A549 (cell line): ENCODE data around the gene OR6C75.
"Not testable (repeated sequence)": the region's sequence is repeated elsewhere in the genome, so short reads cannot be mapped to it uniquely, and the experiment has no call there.

ENCODE experiments used
- CEBPB ChIP-seq, 2 experiments: fragments of >200 bp in 1 of 2; sonication (Bioruptor Twin) in 1 of 2; formaldehyde crosslinking in 1 of 2; IDR thresholded peaks; 2 replicates each; pipeline ENCODE4 v1.6.1; 2012 to 2016
- CTCF ChIP-seq: fragments of >200 bp; sonication (Bioruptor Twin); formaldehyde crosslinking; IDR thresholded peaks from 3 replicates; pipeline ENCODE4 v1.5.1; 2016
- EP300 ChIP-seq, 2 experiments: fragments of >200 bp; sonication (Bioruptor Twin); formaldehyde crosslinking; IDR thresholded peaks; 2 replicates in 1 of 2; 3 replicates in 1 of 2; pipeline ENCODE4 v1.6.1; 2016 to 2017
- FOSL2 ChIP-seq, 2 experiments: fragments of 450-650 bp in 1 of 2; fragments of >200 bp in 1 of 2; sonication (Bioruptor Twin) in 1 of 2; formaldehyde crosslinking; IDR thresholded peaks; 2 replicates each; pipeline versions ENCODE4 v1.5.0 to v1.6.1; 2016 to 2020; ENCODE audit warnings: mild to moderate bottlenecking in 1 of 2, moderate library complexity in 1 of 2
- NFE2L2 ChIP-seq: fragments of 150-350 bp; conservative IDR thresholded peaks from 2 replicates; pipeline ENCODE4 v1.6.1; 2014; ENCODE audit warnings: low read length
- POLR2A ChIP-seq: IDR thresholded peaks from 2 replicates; pipeline ENCODE4 v1.6.1; 2012; ENCODE audit warnings: mild to moderate bottlenecking, low read length
- RFX5 ChIP-seq: fragments of 450-650 bp; IDR thresholded peaks from 2 replicates; pipeline ENCODE4 v1.7.1; 2014; ENCODE audit warnings: antibody characterized with exemption, mild to moderate bottlenecking, moderate library complexity
- TF ChIP-seq, protein P1 (sequence below): IDR thresholded peaks from 2 replicates; pipeline ENCODE4 v1.6.1; 2012
- TF ChIP-seq, protein P2 (sequence below): fragments of 450-650 bp; IDR thresholded peaks from 2 replicates; pipeline ENCODE4 v1.6.1; 2014; ENCODE audit warnings: antibody characterized with exemption
- TF ChIP-seq, protein P3 (sequence below): fragments of 200-600 bp; sonication (generic); IDR thresholded peaks from 2 replicates; pipeline ENCODE4 v1.6.1; 2016; ENCODE audit warnings: antibody characterized with exemption, mild to moderate bottlenecking, moderate library complexity
- TF ChIP-seq, protein P4 (sequence below): fragments of >200 bp; sonication (Bioruptor Twin); formaldehyde crosslinking; IDR thresholded peaks from 2 replicates; pipeline ENCODE4 v1.6.1; 2016

- not testable (repeated sequence) for TF ChIP-seq POLR2A; CTCF; NFE2L2; EP300 (IDR thresholded peaks at IDR 0.05); CEBPB (IDR thresholded peaks at IDR 0.05); FOSL2 (IDR thresholded peaks at IDR 0.05); FOSL2 (CRISPR knock-in tag; IDR thresholded peaks at IDR 0.05); RFX5
- TF ChIP-seq, protein P1, sequence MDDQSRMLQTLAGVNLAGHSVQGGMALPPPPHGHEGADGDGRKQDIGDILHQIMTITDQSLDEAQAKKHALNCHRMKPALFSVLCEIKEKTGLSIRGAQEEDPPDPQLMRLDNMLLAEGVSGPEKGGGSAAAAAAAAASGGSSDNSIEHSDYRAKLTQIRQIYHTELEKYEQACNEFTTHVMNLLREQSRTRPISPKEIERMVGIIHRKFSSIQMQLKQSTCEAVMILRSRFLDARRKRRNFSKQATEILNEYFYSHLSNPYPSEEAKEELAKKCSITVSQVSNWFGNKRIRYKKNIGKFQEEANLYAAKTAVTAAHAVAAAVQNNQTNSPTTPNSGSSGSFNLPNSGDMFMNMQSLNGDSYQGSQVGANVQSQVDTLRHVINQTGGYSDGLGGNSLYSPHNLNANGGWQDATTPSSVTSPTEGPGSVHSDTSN: not testable (repeated sequence)
- TF ChIP-seq, protein P2, sequence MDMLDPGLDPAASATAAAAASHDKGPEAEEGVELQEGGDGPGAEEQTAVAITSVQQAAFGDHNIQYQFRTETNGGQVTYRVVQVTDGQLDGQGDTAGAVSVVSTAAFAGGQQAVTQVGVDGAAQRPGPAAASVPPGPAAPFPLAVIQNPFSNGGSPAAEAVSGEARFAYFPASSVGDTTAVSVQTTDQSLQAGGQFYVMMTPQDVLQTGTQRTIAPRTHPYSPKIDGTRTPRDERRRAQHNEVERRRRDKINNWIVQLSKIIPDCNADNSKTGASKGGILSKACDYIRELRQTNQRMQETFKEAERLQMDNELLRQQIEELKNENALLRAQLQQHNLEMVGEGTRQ: not testable (repeated sequence)
- TF ChIP-seq, protein P3, sequence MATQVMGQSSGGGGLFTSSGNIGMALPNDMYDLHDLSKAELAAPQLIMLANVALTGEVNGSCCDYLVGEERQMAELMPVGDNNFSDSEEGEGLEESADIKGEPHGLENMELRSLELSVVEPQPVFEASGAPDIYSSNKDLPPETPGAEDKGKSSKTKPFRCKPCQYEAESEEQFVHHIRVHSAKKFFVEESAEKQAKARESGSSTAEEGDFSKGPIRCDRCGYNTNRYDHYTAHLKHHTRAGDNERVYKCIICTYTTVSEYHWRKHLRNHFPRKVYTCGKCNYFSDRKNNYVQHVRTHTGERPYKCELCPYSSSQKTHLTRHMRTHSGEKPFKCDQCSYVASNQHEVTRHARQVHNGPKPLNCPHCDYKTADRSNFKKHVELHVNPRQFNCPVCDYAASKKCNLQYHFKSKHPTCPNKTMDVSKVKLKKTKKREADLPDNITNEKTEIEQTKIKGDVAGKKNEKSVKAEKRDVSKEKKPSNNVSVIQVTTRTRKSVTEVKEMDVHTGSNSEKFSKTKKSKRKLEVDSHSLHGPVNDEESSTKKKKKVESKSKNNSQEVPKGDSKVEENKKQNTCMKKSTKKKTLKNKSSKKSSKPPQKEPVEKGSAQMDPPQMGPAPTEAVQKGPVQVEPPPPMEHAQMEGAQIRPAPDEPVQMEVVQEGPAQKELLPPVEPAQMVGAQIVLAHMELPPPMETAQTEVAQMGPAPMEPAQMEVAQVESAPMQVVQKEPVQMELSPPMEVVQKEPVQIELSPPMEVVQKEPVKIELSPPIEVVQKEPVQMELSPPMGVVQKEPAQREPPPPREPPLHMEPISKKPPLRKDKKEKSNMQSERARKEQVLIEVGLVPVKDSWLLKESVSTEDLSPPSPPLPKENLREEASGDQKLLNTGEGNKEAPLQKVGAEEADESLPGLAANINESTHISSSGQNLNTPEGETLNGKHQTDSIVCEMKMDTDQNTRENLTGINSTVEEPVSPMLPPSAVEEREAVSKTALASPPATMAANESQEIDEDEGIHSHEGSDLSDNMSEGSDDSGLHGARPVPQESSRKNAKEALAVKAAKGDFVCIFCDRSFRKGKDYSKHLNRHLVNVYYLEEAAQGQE: not testable (repeated sequence)
- TF ChIP-seq, protein P4, sequence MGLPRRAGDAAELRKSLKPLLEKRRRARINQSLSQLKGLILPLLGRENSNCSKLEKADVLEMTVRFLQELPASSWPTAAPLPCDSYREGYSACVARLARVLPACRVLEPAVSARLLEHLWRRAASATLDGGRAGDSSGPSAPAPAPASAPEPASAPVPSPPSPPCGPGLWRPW: not testable (repeated sequence)
Observed at GRCh38 chr12:55325801-55326200, 37.0 kb upstream of the OR6C75 start.
